CD14-positive monocyte (primary cell): ENCODE results near the gene UQCRFS1. TPM values are rescaled to one million over a fixed set of nuclear protein-coding genes. Genes with fewer than 3 reads are reported as not detected.

Experiments
- DNase-seq, 3 donors: peaks; one replicate each; pipeline ENCODE4 v3.0.0-alpha.2; 2011 to 2022
- H2AFZ ChIP-seq: 2 replicates; pipeline ENCODE4 v1.6.0; 2012; ENCODE audit warnings: mild to moderate bottlenecking, low read depth, low read length, inconsistent platforms; ENCODE audit not compliant: insufficient read depth, poor library complexity, severe bottlenecking
- H3K27ac ChIP-seq, 2 donors: 1 replicate in 1 of 2; 2 replicates in 1 of 2; pipeline ENCODE4 v1.5.1; 2012 to 2013; ENCODE audit warnings: low read length in 2 of 2, control low read depth in 1 of 2, inconsistent platforms in 1 of 2, low read depth in 1 of 2, mild to moderate bottlenecking in 1 of 2
- H3K27me3 ChIP-seq, 2 donors: one replicate each; pipeline versions ENCODE4 v1.6.0 to v1.6.1; 2011 to 2013; ENCODE audit warnings: low read length in 2 of 2; ENCODE audit not compliant: control insufficient read depth in 2 of 2, insufficient read depth in 2 of 2
- H3K36me3 ChIP-seq, 2 donors: replicated peaks in 1 of 2; 1 replicate in 1 of 2; 2 replicates in 1 of 2; pipeline versions ENCODE4 v1.5.1 to v1.6.1; 2012 to 2013; ENCODE audit warnings: low read length in 2 of 2, control low read depth in 1 of 2, inconsistent platforms in 1 of 2, mild to moderate bottlenecking in 1 of 2; ENCODE audit not compliant: insufficient read depth in 2 of 2, control insufficient read depth in 1 of 2
- H3K4me1 ChIP-seq, 2 donors: 1 replicate in 1 of 2; 2 replicates in 1 of 2; pipeline versions ENCODE4 v1.5.1 to v1.6.1; 2012 to 2013; ENCODE audit warnings: low read length in 2 of 2, control low read depth in 1 of 2, inconsistent platforms in 1 of 2, mild to moderate bottlenecking in 1 of 2, moderate library complexity in 1 of 2; ENCODE audit not compliant: insufficient read depth in 2 of 2, control insufficient read depth in 1 of 2
- H3K4me2 ChIP-seq: replicated peaks from 2 replicates; pipeline ENCODE3; 2012; ENCODE audit warnings: low read length, moderate library complexity, mild to moderate bottlenecking; ENCODE audit not compliant: poor library complexity, severe bottlenecking; ENCODE audit errors: extremely low read depth
- H3K4me3 ChIP-seq, 3 experiments: fragments of 200-600 bp in 1 of 3; sonication (generic) in 1 of 3; replicated peaks in 1 of 3; 1 replicate in 2 of 3; 2 replicates in 1 of 3; pipeline ENCODE4 v1.5.1; 2011 to 2013; ENCODE audit warnings: low read length in 3 of 3, mild to moderate bottlenecking in 3 of 3, control low read depth in 2 of 3, low read depth in 2 of 3, inconsistent platforms in 1 of 3, moderate library complexity in 1 of 3
- H3K79me2 ChIP-seq: 2 replicates; pipeline ENCODE4 v1.6.0; 2012; ENCODE audit warnings: mild to moderate bottlenecking, control low read depth, inconsistent platforms, low read length, moderate library complexity; ENCODE audit not compliant: insufficient read depth
- H3K9ac ChIP-seq: 2 replicates; pipeline ENCODE4 v1.6.0; 2017; ENCODE audit warnings: low read length, mild to moderate bottlenecking; ENCODE audit not compliant: insufficient read depth, poor library complexity, severe bottlenecking
- H3K9me3 ChIP-seq, 2 donors: replicated peaks in 1 of 2; 1 replicate in 1 of 2; 2 replicates in 1 of 2; pipeline versions ENCODE4 v1.5.1 to v1.6.1; 2012 to 2013; ENCODE audit warnings: low read length in 2 of 2, control low read depth in 1 of 2; ENCODE audit not compliant: control insufficient read depth in 1 of 2, insufficient read depth in 1 of 2
- H4K20me1 ChIP-seq: 2 replicates; pipeline ENCODE4 v1.6.0; 2012; ENCODE audit warnings: mild to moderate bottlenecking, low read length, control low read depth, moderate library complexity; ENCODE audit not compliant: insufficient read depth
- H3K27ac Mint-ChIP-seq, 7 donors: one replicate each; pipeline ENCODE4 v1.8.0; 2020; ENCODE audit warnings: mild to moderate bottlenecking in 7 of 7, mixed read lengths in 7 of 7, moderate library complexity in 6 of 7, inconsistent platforms in 2 of 7
- H3K27me3 Mint-ChIP-seq, 3 donors: one replicate each; pipeline ENCODE4 v1.8.0; 2021 to 2022; ENCODE audit warnings: low read depth in 3 of 3, mild to moderate bottlenecking in 3 of 3, mixed read lengths in 3 of 3, moderate library complexity in 3 of 3, inconsistent platforms in 1 of 3
- H3K36me3 Mint-ChIP-seq, 2 donors: one replicate each; pipeline ENCODE4 v1.8.0; 2020; ENCODE audit warnings: mixed read lengths in 2 of 2, inconsistent platforms in 1 of 2, mild to moderate bottlenecking in 1 of 2
- H3K4me1 Mint-ChIP-seq: one replicate; pipeline ENCODE4 v1.8.0; 2020; ENCODE audit warnings: mild to moderate bottlenecking, mixed read lengths
- H3K4me3 Mint-ChIP-seq, 2 donors: one replicate each; pipeline ENCODE4 v1.8.0; 2020; ENCODE audit warnings: mild to moderate bottlenecking in 2 of 2, mixed read lengths in 2 of 2, moderate library complexity in 1 of 2
- H3K9me3 Mint-ChIP-seq, 7 donors: one replicate each; pipeline ENCODE4 v1.8.0; 2020 to 2022; ENCODE audit warnings: mixed read lengths in 7 of 7, mild to moderate bottlenecking in 6 of 7, moderate library complexity in 6 of 7, inconsistent platforms in 2 of 7
- WGBS: methylation state at CpG from one replicate; pipeline ENCODE4 v1.1.5; 2013; ENCODE audit warnings: missing lambda C conversion rate; ENCODE audit not compliant: insufficient coverage; 5-methylcytosine and 5-hydroxymethylcytosine counted together
- intact Hi-C, 2 donors: fragments of 100-400 bp; cut with micrococcal nuclease; formaldehyde crosslinking; loops; one replicate each; pipeline versions ENCODE4 v1.15.0 to v1.15.1; 2023
- polyA plus RNA-seq, 3 donors: library from polyadenylated mRNA; depleted of rRNA in 1 of 3; unstranded in 2 of 3; stranded (reverse) in 1 of 3; fragments of 300-500 nt in 2 of 3; fragments of >200 nt in 1 of 3; fragmentation: Illumina TruSeq in 2 of 3; gene quantifications; 1 replicate in 2 of 3; 2 replicates in 1 of 3; pipeline ENCODE4 v1.2.3, GENCODE V29; 2012 to 2021
- TF ChIP-seq, protein P1 (sequence below): fragments of 200-600 bp; IDR thresholded peaks from one replicate; pipeline ENCODE4 v1.8.0; 2022; ENCODE audit warnings: antibody characterized with exemption, mild to moderate bottlenecking

The UQCRFS1 gene
- polyA plus RNA-seq, 3 donors, result 26.2 to 108 (median 108) TPM

DNA sequence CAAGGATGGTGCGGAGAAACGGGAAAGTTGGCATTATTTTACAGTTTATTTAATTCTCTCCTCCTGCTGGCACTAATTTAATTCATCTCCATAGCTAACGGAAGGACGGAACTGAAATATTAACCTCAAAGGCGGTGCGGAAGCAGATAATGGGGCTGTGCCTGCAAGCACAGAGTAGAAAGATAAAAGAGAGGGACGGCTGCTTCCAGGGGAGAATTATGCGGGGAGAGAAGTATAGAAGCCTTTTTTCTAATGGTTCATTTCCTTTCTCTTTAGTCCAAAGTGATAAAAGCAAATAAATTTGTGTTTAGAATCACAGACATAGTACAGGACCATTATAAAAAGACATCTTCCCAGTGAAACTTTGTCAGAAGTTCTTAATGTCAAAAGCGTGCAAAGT, 34.5 kb upstream of the UQCRFS1 start:
- no peaks in the 10 kb centered on the region for H3K9me3 ChIP-seq
- Mint-ChIP-seq H3K27me3 (peaks cover 3 to 5% (median 4%) of the 10 kb centered on the region in 3 donors), H3K9me3 (peaks cover 0 to 4% (median 0%) of the 10 kb centered on the region in 7 donors), H3K27ac (no peak overlapping the region), H3K36me3 (no peaks in the 10 kb centered on the region), H3K4me1 (no peaks in the 10 kb centered on the region), H3K4me3 (no peak overlapping the region)
- TF ChIP-seq, protein P1, sequence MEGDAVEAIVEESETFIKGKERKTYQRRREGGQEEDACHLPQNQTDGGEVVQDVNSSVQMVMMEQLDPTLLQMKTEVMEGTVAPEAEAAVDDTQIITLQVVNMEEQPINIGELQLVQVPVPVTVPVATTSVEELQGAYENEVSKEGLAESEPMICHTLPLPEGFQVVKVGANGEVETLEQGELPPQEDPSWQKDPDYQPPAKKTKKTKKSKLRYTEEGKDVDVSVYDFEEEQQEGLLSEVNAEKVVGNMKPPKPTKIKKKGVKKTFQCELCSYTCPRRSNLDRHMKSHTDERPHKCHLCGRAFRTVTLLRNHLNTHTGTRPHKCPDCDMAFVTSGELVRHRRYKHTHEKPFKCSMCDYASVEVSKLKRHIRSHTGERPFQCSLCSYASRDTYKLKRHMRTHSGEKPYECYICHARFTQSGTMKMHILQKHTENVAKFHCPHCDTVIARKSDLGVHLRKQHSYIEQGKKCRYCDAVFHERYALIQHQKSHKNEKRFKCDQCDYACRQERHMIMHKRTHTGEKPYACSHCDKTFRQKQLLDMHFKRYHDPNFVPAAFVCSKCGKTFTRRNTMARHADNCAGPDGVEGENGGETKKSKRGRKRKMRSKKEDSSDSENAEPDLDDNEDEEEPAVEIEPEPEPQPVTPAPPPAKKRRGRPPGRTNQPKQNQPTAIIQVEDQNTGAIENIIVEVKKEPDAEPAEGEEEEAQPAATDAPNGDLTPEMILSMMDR, result no peak
- H3K27ac ChIP-seq, result no peak overlapping the region
- H3K9ac ChIP-seq, result no peak overlapping the region
- no CpG with 5 or more reads among the region's 9 CpGs for WGBS
- no peak overlapping the region for H3K4me2 ChIP-seq
- intact Hi-C loops, result no loop called here
- no peaks in the 10 kb centered on the region for H4K20me1 ChIP-seq
- H3K4me3 ChIP-seq, result no peak overlapping the region
- no peak for DNase-seq
- no peaks in the 10 kb centered on the region for H3K4me1 ChIP-seq
- no peaks in the 10 kb centered on the region for H3K27me3 ChIP-seq
- H3K36me3 ChIP-seq, result no peaks in the 10 kb centered on the region
- H2AFZ ChIP-seq, result no peak overlapping the region
- H3K79me2 ChIP-seq, result no peaks in the 10 kb centered on the region

DNA sequence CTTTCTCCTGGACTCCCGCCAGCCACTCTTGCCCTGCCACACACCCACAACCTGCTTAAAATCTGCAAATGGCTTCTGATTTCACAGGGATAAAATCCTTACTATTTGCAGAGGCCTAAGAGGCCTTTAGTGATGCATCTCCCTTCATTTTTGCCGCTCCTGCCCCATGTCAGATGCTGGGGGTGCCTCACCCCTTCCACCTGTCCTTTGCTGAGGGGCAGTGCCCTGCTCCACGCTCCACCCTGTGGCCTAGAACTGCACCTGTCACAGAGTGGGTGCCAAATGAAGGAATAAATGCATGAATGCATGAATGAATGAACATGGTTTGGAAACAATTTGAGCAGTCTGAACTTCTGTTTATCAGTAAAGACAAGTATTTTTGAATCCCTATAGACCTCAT, 34.1 kb upstream of the UQCRFS1 start:
- Histone ChIP-seq H3K4me3 (no peak overlapping the region), H3K4me2 (no peak overlapping the region), H3K9ac (no peak overlapping the region), H3K4me1 (no peaks in the 10 kb centered on the region), H3K79me2 (no peaks in the 10 kb centered on the region), H3K36me3 (no peaks in the 10 kb centered on the region), H4K20me1 (no peaks in the 10 kb centered on the region), H3K9me3 (no peaks in the 10 kb centered on the region), H3K27me3 (no peaks in the 10 kb centered on the region), H2AFZ (no peak overlapping the region), H3K27ac (no peak overlapping the region)
- no peaks in the 10 kb centered on the region for H3K4me1 Mint-ChIP-seq
- DNase-seq, result no peak
- no peak overlapping the region for H3K27ac Mint-ChIP-seq
- intact Hi-C loops, result no loop called here
- peaks cover 2 to 5% (median 4%) of the 10 kb centered on the region in 3 donors for H3K27me3 Mint-ChIP-seq
- no peak overlapping the region for H3K4me3 Mint-ChIP-seq
- TF ChIP-seq, protein P1, result no peak
- H3K36me3 Mint-ChIP-seq, result no peaks in the 10 kb centered on the region
- peaks cover 0 to 4% (median 0%) of the 10 kb centered on the region in 7 donors for H3K9me3 Mint-ChIP-seq
- 54% methylated on average over 2 of the region's 3 CpGs for WGBS
